DND-41 (cell line): ENCODE data around the gene SEMA5A.

ENCODE experiments used
- ATAC-seq: fragments of 200-7000 bp; cut with Tn5 transposase; 3 replicates; pipeline ENCODE4 v1.9.1; 2021; ENCODE audit warnings: low read depth; ENCODE audit not compliant: insufficient read depth
- DNase-seq: peaks from one replicate; pipeline ENCODE4 v3.0.0-alpha.2; 2020
- H2AFZ ChIP-seq: 2 replicates; pipeline ENCODE4 v1.6.0; 2012; ENCODE audit warnings: low read depth, low read length
- H3K27ac ChIP-seq: 2 replicates; pipeline ENCODE4 v1.5.1; 2012; ENCODE audit warnings: low read length, inconsistent platforms
- H3K27me3 ChIP-seq: fragments of 200-600 bp; sonication (generic); 2 replicates; pipeline ENCODE4 v1.6.0; 2012; ENCODE audit warnings: low read length, mild to moderate bottlenecking, inconsistent platforms; ENCODE audit not compliant: insufficient read depth, poor library complexity
- H3K36me3 ChIP-seq: 2 replicates; pipeline ENCODE4 v1.5.1; 2012; ENCODE audit warnings: low read length, inconsistent platforms; ENCODE audit not compliant: insufficient read depth
- H3K4me1 ChIP-seq: 2 replicates; pipeline ENCODE4 v1.5.1; 2012; ENCODE audit warnings: mild to moderate bottlenecking, low read length; ENCODE audit not compliant: insufficient read depth
- H3K4me2 ChIP-seq: 2 replicates; pipeline ENCODE4 v1.6.0; 2012; ENCODE audit warnings: mild to moderate bottlenecking, moderate library complexity, low read length, inconsistent platforms; ENCODE audit not compliant: insufficient read depth
- H3K4me3 ChIP-seq, 2 experiments: fragments of 200-600 bp in 1 of 2; shearing (Covaris generic) in 1 of 2; 2 replicates each; pipeline ENCODE4 v1.5.1; 2012 to 2016; ENCODE audit warnings: inconsistent platforms in 2 of 2, low read length in 2 of 2, mild to moderate bottlenecking in 2 of 2, low read depth in 1 of 2, moderate library complexity in 1 of 2
- H3K79me2 ChIP-seq: 2 replicates; pipeline ENCODE4 v1.6.0; 2012; ENCODE audit warnings: low read length, inconsistent platforms; ENCODE audit not compliant: insufficient read depth
- H3K9ac ChIP-seq: 2 replicates; pipeline ENCODE4 v1.6.0; 2012; ENCODE audit warnings: low read depth, mild to moderate bottlenecking, inconsistent platforms, low read length, moderate library complexity
- H3K9me3 ChIP-seq: 2 replicates; pipeline ENCODE4 v1.5.1; 2012; ENCODE audit warnings: low read length, moderate library complexity, mild to moderate bottlenecking, inconsistent platforms; ENCODE audit not compliant: insufficient read depth, severe bottlenecking
- H4K20me1 ChIP-seq: 2 replicates; pipeline ENCODE4 v1.6.0; 2012; ENCODE audit warnings: low read length; ENCODE audit not compliant: insufficient read depth
- CTCF ChIP-seq: IDR thresholded peaks from 2 replicates; pipeline ENCODE4 v1.5.1; 2012; ENCODE audit warnings: borderline replicate concordance, low read length, moderate library complexity, mild to moderate bottlenecking; ENCODE audit not compliant: poor library complexity, severe bottlenecking; ENCODE audit errors: extremely low read depth
- EZH2 ChIP-seq: IDR thresholded peaks from 3 replicates; pipeline ENCODE4 v1.6.1; 2012; ENCODE audit warnings: borderline replicate concordance, low read depth, mild to moderate bottlenecking, moderate library complexity, low read length, inconsistent platforms; ENCODE audit not compliant: severe bottlenecking

SEMA5A gene

GRCh38 chr5:9513827-9514226 is 32.0 kb downstream of the SEMA5A start:
- Histone ChIP-seq H3K79me2 (no peaks in the 10 kb centered on the region), H2AFZ (no peak overlapping the region), H3K4me2 (no peak overlapping the region), H3K27me3 (no peaks in the 10 kb centered on the region), H3K27ac (no peak overlapping the region), H3K4me3 (no peak overlapping the region), H3K4me1 (no peaks in the 10 kb centered on the region), H4K20me1 (no peaks in the 10 kb centered on the region), H3K36me3 (no peaks in the 10 kb centered on the region), H3K9me3 (no peaks in the 10 kb centered on the region), H3K9ac (no peak overlapping the region)
- DNase-seq (no peak), ATAC-seq (no peak)
- TF ChIP-seq EZH2 (no peak), CTCF (no peak)

- H3K79me2 ChIP-seq: no peaks in the 10 kb centered on the region
- no peaks in the 10 kb centered on the region for H3K36me3 ChIP-seq
- DNase-seq (no peak), ATAC-seq (no peak)
- H3K4me1 ChIP-seq: no peaks in the 10 kb centered on the region
- no peak overlapping the region for H2AFZ ChIP-seq
- H3K9me3 ChIP-seq: no peaks in the 10 kb centered on the region
- no peaks in the 10 kb centered on the region for H3K27me3 ChIP-seq
- TF ChIP-seq EZH2: no peak
- TF ChIP-seq CTCF: no peak
- no peak overlapping the region for H3K4me3 ChIP-seq
- no peaks in the 10 kb centered on the region for H4K20me1 ChIP-seq
- no peak overlapping the region for H3K4me2 ChIP-seq
- H3K27ac ChIP-seq: no peak overlapping the region
- H3K9ac ChIP-seq: no peak overlapping the region
Observed at GRCh38 chr5:9512457-9512856, 33.4 kb downstream of the SEMA5A start.

- ATAC-seq (no peak), DNase-seq (no peak)
- Histone ChIP-seq H3K27ac (no peak overlapping the region), H3K9me3 (no peaks in the 10 kb centered on the region), H3K79me2 (no peaks in the 10 kb centered on the region), H3K4me1 (no peaks in the 10 kb centered on the region), H3K4me3 (no peak overlapping the region), H4K20me1 (no peaks in the 10 kb centered on the region), H3K4me2 (no peak overlapping the region), H3K36me3 (no peaks in the 10 kb centered on the region), H3K27me3 (peaks cover 5% of the 10 kb centered on the region), H3K9ac (no peak overlapping the region), H2AFZ (no peak overlapping the region)
- TF ChIP-seq EZH2 (no peak), CTCF (no peak)
Observed at GRCh38 chr5:9507974-9508373, 37.9 kb downstream of the SEMA5A start.

- Histone ChIP-seq H3K9ac (no peak overlapping the region), H3K4me1 (no peaks in the 10 kb centered on the region), H3K79me2 (no peaks in the 10 kb centered on the region), H3K27ac (no peak overlapping the region), H3K27me3 (peaks cover 5% of the 10 kb centered on the region), H2AFZ (no peak overlapping the region), H3K9me3 (no peaks in the 10 kb centered on the region), H3K36me3 (no peaks in the 10 kb centered on the region), H3K4me2 (no peak overlapping the region), H4K20me1 (no peaks in the 10 kb centered on the region), H3K4me3 (no peak overlapping the region)
- TF ChIP-seq CTCF (no peak), EZH2 (no peak)
- DNase-seq (no peak), ATAC-seq (no peak)
Observed at GRCh38 chr5:9505225-9505624, 40.6 kb downstream of the SEMA5A start.
